Ammon's horn (tissue), 1 donor: ENCODE data around the gene NAGA.
"Not testable (repeated sequence)": the region's sequence is repeated elsewhere in the genome, so short reads cannot be mapped to it uniquely, and the experiment has no call there.

Experiments
- DNase-seq: peaks from one replicate; pipeline ENCODE4 v3.0.0-alpha.2; 2016; ENCODE audit warnings: low spot score

The NAGA gene

DNA sequence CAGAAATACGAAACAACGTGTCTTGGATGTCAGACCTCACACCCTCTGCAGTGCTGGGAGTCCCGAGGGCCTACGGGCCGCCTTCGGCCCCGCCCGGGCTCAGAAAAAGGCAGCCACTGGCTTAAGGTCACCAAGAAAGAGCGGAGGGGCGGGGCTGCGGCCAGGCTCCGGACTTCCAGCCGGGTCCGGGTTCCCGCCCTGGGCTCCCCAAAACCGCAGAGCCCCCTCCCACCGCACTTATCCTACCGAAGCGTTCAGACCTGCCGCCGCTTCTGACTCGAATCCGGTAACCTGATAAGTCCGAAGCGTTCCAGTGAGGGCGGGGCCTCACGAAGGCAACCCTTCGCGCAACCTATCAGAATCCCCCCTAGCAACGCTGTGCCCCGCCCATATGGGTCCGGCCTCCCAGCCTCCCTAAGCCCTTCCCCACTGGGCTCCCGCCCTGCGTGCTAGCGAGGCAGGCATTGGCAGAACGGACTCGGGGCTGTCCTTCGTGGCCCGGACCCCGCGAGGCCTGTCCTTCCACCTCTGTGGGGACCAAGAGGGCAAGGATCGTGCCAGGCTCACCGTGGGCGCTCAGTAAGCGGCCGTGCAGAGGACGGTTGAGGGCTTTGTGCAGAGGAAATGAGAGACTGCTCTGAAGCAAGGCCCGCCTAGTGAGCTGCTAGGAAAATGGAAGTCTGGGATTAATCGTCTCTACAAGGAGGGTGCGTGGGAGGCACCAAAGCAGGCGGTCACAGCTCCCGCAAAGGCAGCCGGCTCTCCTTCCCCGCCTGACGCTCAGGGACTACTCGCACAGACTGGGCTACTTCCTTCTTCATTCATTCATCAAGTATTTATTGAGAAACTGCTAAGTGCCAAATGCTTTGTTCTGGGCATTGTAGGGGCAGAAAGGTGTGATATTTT is at the start of gene NAGA:
NAGA (minus strand) TSS at position 296 of the 906 bp plus-strand sequence. CDS start 515 bp downstream, outside the sequence.
- DNase-seq, result peak; percentile 98

DNA sequence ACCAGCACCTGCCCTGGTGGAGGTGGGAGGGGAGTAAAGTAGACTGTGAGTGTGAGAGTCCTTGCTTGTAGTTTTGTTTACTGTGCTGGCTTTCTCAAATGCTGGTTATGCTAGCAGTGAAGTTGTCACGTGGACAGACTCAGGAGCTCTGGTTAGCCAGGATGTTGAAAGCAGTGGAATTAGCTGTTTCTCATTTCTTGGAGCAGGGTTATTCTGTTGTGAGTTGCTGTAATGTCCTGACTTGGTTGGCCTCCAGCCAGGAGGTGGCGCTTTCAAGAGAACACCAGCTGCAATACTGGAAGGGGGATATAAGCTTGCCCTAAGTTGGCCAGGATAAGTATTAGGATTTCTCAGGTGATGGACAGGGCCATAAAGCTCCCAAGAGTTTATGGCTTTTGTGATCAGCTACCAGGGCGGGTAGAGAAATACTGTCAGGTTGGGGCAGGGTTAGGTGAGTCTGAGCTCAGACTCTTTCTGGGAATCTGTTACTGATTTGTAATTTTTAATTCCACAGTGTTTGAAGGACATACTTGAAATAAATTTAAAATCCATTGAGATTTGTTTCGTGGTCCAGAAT is 46.3 kb upstream of the NAGA start:
- DNase-seq, result no peak

GRCh38 chr22:42115420-42115830 is 44.8 kb upstream of the NAGA start:
- not testable (repeated sequence) for DNase-seq

DNA sequence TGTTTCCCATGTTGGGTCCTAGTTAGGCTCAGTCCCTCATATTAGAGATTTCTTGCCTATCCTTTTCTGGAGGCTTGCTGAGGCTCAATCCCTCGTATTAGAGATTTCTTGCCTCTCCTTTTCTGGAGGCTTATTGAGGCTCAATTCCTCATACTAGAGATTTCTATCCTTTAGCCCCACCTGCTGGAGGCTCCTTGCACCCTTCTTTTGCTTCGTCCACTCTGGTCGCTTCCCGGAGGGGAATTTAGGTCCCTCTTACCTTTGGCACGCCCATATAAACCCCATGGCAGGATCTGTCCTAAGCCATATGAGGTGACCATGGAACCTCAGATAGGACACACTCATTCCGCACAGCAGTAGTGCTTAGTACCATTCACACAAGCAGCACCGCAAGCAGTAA is 44.1 kb upstream of the NAGA start:
- no peak for DNase-seq

GRCh38 chr22:42112793-42113192 is 42.2 kb upstream of the NAGA start:
- not testable (repeated sequence) for DNase-seq

DNA sequence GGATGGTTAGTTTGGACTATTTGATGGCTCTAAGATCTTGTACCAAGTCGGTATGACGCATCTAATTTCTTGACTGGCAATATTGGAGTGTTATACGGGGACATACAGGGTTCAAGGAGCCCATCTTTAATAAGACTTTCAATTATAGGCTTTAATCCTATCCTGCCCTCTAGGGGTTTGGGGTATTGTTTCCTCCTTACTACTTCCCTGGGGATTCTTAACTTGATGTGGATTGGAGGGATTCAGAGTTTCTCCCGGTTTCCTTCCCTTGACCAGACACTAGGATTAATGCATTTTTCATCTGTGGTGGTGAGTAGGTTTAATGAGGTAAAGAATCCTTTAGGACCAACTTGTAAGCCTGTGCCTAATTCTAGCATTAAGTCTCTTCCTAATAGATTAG is 41.2 kb upstream of the NAGA start:
- DNase-seq, result no peak

- no peak for DNase-seq
These were observed 38.2 kb upstream of the NAGA start for GRCh38 chr22:42108848-42109247.

DNA sequence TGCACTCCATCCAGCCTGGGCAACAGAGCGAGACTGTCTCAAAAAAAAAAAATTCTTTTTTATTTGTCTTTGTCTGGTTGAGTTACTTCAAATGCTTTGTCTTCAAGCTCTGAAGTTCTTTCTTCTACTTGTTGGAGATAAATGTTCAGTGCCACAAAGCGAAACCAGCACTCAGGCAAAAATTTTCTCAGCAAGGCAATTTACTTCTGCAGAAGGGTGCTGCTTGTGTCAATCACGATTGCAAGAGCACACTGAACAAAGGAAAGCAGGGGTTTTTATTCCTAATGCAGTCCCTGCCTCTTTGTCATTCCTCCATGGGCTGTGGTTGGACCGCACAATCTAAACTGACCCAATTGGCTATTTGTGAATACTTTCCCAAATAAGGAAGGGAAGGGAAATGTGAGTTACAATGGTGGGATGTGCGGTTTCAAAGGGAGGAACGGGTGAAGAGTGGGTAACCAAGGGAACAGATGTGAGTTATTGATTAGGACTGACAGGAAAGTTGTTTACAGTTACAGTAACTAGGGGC is 33.8 kb upstream of the NAGA start:
- DNase-seq, result not testable (repeated sequence)

DNA sequence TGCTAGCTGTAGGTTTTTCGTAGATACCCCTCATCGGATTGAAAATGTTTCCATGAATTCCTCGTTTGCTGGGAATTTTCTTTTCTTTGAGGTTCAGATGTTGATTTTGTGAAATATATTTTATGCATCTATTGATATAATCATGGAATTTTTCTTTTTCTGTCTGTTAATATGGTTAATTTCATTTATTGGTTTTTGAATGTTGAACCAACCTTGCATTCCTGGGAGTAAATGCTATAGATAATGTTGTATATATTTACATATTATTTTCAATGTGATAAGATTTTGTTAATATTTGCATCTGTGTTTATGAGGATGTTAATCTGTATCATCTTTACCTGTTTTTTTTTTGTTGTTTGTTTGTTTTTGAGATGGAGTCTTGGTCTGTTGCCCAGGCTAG is 30.6 kb upstream of the NAGA start:
- DNase-seq, result no peak

GRCh38 chr22:42091455-42091782 is 20.8 kb upstream of the NAGA start:
- no peak for DNase-seq

GRCh38 chr22:42090596-42091454 is 20.2 kb upstream of the NAGA start, which contains the start of gene NDUFA6:
Gene NDUFA6, minus strand, starts transcription at chr22:42090772. Its CDS starts 28 bp downstream, at chr22:42090744.
- peak; percentile 100 for DNase-seq

DNA sequence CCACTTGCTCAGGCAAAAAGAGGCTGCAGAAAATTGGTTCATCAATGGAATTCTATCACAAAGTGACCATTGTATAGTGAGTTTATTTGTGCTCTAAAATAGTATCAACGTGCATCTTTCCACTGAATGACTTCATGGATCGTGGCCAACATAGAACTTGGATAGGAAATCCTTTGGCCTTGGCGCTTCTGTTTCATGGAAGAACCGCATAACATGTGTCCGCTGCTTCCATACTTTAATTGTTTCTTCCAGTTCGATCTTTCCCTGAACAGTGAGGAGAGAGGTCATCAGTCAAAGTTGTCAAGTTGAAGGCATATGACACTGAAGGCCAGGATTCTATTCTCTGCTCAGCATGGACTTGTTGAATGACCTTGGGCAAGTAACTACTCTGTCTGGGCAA is 15.4 kb upstream of the NAGA start:
- no peak for DNase-seq

DNA sequence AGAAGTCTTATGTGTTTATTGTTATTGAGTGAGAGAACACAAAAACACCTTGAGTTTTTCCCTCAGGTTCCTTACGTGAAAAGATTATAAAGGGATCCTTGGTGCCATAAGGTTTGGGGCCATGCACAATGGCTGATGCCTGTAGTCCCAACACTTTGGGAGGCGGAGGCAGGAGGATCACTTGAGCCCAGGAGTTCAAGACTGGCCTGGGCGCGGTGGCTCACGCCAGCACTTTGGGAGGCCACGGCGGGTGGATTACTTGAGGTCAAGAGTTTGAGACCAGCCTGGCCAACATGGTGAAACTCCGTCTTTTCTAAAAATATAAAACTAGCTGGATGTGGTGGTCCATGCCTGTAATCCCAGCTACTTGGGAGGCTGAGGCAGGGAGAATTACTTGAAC is 14.3 kb upstream of the NAGA start:
- no peak for DNase-seq

- DNase-seq, result no peak
These were observed 12.5 kb upstream of the NAGA start for GRCh38 chr22:42083119-42083518.

DNA sequence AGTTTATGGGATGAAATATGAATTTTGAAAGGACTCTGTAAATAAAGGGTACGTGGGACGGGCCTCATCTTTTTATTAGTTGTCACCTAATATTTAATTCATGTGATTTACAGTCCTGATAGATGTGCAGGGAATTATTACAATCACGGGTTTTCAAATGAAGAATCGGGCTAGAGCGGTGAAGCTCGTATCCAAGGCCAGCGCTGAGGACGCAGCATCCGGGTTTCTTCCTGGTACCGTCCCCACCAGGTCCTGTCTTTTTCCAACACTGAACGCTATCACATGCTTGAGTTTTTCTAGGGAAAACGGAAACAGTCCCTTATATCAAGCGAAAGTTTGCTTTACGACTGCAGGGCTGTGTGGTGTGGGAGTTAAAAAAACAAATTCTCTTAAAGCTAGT is 9.7 kb upstream of the NAGA start:
- peak; percentile 62 for DNase-seq

DNA sequence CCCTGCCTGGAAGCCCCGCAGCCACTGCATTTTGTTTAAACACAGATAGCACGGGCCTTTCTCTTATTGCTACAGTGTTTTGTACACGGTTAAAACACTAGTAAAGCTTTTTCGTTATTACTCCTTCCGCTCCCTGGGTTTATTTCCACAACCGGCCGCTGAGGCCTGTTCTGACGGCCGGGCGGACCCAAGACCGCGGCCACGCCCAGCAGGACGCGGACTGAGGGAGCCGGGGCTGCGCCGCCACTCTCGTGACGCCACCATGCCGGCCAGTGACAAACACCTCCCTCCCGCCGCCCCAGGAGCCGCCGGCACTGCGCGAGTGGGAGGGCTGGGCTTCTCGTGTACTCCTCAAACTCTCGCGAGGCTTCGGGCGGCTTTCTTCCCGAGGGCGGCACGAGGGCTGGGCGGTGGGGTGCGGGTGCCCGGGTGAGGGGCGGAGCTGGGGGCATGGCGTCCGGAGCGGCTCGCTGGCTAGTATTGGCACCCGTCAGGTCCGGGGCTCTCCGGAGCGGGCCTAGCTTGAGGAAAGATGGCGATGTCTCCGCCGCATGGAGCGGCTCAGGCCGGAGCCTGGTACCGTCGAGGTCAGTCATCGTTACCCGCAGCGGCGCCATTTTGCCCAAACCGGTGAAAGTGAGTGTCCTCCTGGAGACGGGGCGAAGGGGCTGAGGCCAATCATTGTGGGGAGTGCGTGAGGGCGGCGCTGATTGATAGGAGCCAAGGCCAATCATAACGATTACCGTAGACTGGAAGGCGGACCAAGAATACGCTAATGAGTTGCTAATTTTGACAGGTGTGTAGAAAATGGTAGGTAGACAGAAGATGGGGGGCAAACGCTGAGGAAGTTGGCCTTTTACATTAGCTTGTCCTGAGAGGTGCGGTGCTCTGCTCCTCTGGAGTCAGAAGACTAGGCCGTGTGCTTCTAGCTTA is 9.0 kb upstream of the NAGA start, which contains the start of gene SMDT1:
SMDT1 (plus strand) TSS at position 382 of the 933 bp plus-strand sequence; CDS start at position 451, 69 bp downstream.
- DNase-seq, result peak; percentile 99

- peak; percentile 29 for DNase-seq
These were observed 8.1 kb upstream of the NAGA start for GRCh38 chr22:42078469-42079318.

DNA sequence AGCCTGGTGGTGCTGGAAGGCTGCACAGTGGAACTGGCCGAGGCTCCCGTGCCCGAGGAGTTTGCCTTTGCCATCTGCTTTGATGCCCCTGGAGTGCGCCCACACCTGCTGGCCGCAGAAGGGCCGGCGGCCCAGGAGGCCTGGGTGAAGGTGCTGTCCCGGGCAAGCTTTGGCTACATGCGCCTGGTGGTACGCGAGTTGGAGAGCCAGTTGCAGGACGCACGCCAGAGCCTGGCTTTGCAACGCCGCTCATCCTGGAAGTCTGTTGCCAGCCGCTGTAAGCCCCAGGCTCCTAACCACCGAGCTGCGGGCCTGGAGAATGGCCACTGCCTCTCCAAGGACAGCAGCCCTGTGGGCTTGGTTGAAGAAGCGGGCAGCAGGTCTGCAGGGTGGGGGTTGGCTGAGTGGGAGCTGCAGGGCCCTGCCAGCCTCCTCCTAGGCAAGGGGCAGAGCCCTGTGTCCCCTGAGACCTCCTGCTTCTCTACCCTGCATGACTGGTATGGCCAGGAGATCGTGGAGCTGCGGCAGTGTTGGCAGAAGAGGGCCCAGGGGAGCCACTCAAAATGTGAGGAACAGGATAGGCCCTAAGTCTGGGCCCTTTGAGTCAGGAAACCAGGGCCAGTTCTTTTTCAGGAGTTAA is 7.0 kb upstream of the NAGA start:
- no peak for DNase-seq

DNA sequence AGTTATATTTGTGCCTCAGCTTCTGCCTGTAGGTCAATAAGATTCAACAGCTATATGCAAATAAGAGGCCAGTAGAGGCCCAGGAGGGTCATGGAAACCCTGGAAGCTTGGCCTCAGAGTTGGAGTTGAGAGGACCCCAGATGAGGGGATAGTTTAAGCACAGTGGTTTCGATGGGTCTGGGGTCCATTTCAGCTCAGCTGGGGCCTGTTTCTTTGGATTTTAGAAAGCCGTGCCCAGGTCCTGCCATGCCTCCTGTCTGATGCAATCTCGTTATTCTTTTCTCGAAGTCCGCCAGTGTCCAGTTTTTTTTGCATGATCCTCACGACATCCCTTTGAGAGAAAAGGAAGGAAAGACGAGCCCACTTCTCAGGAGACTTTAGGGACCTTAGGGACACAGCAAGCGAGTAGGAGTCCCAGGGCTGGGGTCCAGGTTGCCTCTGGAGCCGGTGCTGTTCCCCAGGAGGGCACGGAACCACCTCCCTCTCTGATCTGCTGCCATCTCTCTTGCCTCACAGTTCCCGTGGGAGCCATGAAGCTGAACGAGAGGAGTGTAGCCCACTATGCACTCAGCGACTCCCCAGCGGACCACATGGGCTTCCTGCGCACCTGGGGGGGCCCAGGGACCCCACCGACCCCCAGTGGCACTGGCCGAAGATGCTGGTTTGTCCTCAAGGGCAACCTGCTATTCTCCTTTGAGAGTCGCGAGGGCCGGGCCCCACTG is 6.3 kb upstream of the NAGA start:
- no peak for DNase-seq
